PC-9 (cell line): ENCODE results near the gene CUL9. TPM values are rescaled to one million over a fixed set of nuclear protein-coding genes. Genes with fewer than 3 reads are reported as not detected.

Experiments used
- BruUV-seq: library from RNA; stranded (reverse); fragments of 400-500 nt; replicated peaks from 2 replicates; lab custom pipeline; 2021; lab: Mats Ljungman, UMichigan
- CTCF ChIA-PET: fragments of 300-600 bp; sonication (Branson Sonifier 250); formaldehyde crosslinking; loops from one replicate; lab custom pipeline; 2022; ENCODE audit warnings: antibody characterized with exemption; lab: Charles Lee
- POLR2A ChIA-PET: fragments of 300-600 bp; sonication (Branson Sonifier 250); formaldehyde crosslinking; loops from one replicate; lab custom pipeline; 2022; ENCODE audit warnings: antibody characterized with exemption; ENCODE audit not compliant: unreplicated experiment; lab: Charles Lee
- DNase-seq, 2 experiments: peaks; one replicate each; pipeline versions ENCODE4 v3.0.0 to v3.0.0-alpha.2; 2015 to 2022; ENCODE audit warnings: mixed read lengths in 1 of 2
- H2AFZ ChIP-seq: fragments of 200-600 bp; sonication (generic); 2 replicates; pipeline ENCODE4 v1.8.1; 2017; ENCODE audit warnings: antibody characterized with exemption
- H3F3A ChIP-seq: fragments of 200-600 bp; sonication (generic); 2 replicates; pipeline ENCODE4 v1.8.1; 2017; ENCODE audit warnings: antibody characterized with exemption, mild to moderate bottlenecking, low read depth; ENCODE audit not compliant: insufficient read depth
- H3K27ac ChIP-seq: fragments of 200-600 bp; sonication (generic); 2 replicates; pipeline ENCODE4 v1.6.1; 2016; ENCODE audit warnings: mixed run types
- H3K27me3 ChIP-seq: fragments of 200-600 bp; sonication (generic); 2 replicates; pipeline ENCODE4 v1.6.1; 2016; ENCODE audit warnings: low read depth, mixed run types; ENCODE audit not compliant: insufficient read depth
- H3K36me3 ChIP-seq: fragments of 200-600 bp; sonication (generic); 2 replicates; pipeline ENCODE4 v1.6.1; 2016; ENCODE audit warnings: low read depth, mixed run types
- H3K4me1 ChIP-seq: fragments of 200-600 bp; sonication (generic); replicated peaks from 2 replicates; pipeline ENCODE4 v1.6.1; 2016; ENCODE audit warnings: mixed run types; ENCODE audit not compliant: insufficient read depth
- H3K4me2 ChIP-seq: fragments of 200-600 bp; sonication (generic); 2 replicates; pipeline ENCODE4 v1.6.1; 2017; ENCODE audit warnings: mixed run types
- H3K4me3 ChIP-seq: fragments of 200-600 bp; sonication (generic); 2 replicates; pipeline ENCODE4 v1.6.1; 2016; ENCODE audit warnings: mixed run types
- H3K79me2 ChIP-seq: fragments of 200-600 bp; sonication (generic); 2 replicates; pipeline ENCODE4 v1.6.1; 2017; ENCODE audit warnings: low read depth, mixed run types
- H3K9me2 ChIP-seq: fragments of 200-600 bp; sonication (generic); 2 replicates; pipeline ENCODE4 v1.8.1; 2017; ENCODE audit warnings: mild to moderate bottlenecking; ENCODE audit not compliant: insufficient read depth
- H3K9me3 ChIP-seq: fragments of 200-600 bp; sonication (generic); 2 replicates; pipeline ENCODE4 v1.8.1; 2016; ENCODE audit warnings: low read depth; ENCODE audit not compliant: insufficient read depth
- H4K20me1 ChIP-seq: fragments of 200-600 bp; sonication (generic); 2 replicates; pipeline ENCODE4 v1.8.1; 2017; ENCODE audit not compliant: insufficient read depth
- CTCF ChIP-seq: fragments of 200-600 bp; sonication (generic); conservative IDR thresholded peaks from 2 replicates; pipeline ENCODE4 v1.6.1; 2017; ENCODE audit warnings: mixed run types, antibody characterized with exemption, mild to moderate bottlenecking, moderate library complexity
- EZH2 ChIP-seq: fragments of 200-600 bp; sonication (generic); IDR thresholded peaks from 2 replicates; pipeline ENCODE4 v1.8.0; 2017; ENCODE audit warnings: antibody characterized with exemption, low read depth
- intact Hi-C: fragments of 100-400 bp; cut with micrococcal nuclease; formaldehyde crosslinking; loops from one replicate; pipeline ENCODE4 v1.10.0; 2022; ENCODE audit not compliant: unreplicated experiment
- total RNA-seq: library from RNA; stranded (reverse); gene quantifications from 2 replicates; pipeline ENCODE4 v1.2.3, GENCODE V29; 2021

CUL9 gene
- total RNA-seq, 1 experiment from 2014 or later = 52.8 TPM

- Histone ChIP-seq H4K20me1 (no peaks in the 10 kb centered on the region), H3K79me2 (no peaks in the 10 kb centered on the region), H3K9me3 (no peaks in the 10 kb centered on the region), H3K27me3 (no peaks in the 10 kb centered on the region), H3F3A (peaks cover 25% of the 10 kb centered on the region; the same call in 1 of the 2 replicates), H3K4me3 (no peak overlapping the region), H3K36me3 (peaks cover 6% of the 10 kb centered on the region; the same call in 1 of the 2 replicates), H3K4me2 (no peak overlapping the region), H3K4me1 (peaks cover 17% of the 10 kb centered on the region), H3K9me2 (no peaks in the 10 kb centered on the region), H2AFZ (no peak overlapping the region), H3K27ac (no peak overlapping the region)
- no peak for DNase-seq
- no peak for TF ChIP-seq CTCF
- no peak for TF ChIP-seq EZH2
- ChIA-PET POLR2A (no interaction called here), CTCF (no interaction called here)
- intact Hi-C loops = no loop called here
- no TSS peak for BruUV-seq
These were observed 4.0 kb downstream of the CUL9 start for GRCh38 chr6:43186019-43186418.

GRCh38 chr6:43186706-43187105 is 4.7 kb downstream of the CUL9 start:
- 0 out of 2 replicates have a peak, but pooled peaks cover 10% of the 10 kb centered on the region for H3K4me1 ChIP-seq
- DNase-seq = no peak
- H3F3A ChIP-seq = peaks cover 18% of the 10 kb centered on the region; the same call in 1 of the 2 replicates
- no peak overlapping the region for H3K27ac ChIP-seq
- H3K36me3 ChIP-seq = peaks cover 6% of the 10 kb centered on the region; the same call in 1 of the 2 replicates
- TF ChIP-seq CTCF = no peak
- TF ChIP-seq EZH2 = no peak
- intact Hi-C loops = no loop called here
- CTCF ChIA-PET = interaction anchor here (0.9 kb wide), 1 partner anchor 12 kb away, joined by 7 read pairs; no protein-coding TSS in a partner anchor
- no peaks in the 10 kb centered on the region for H3K9me2 ChIP-seq
- no peaks in the 10 kb centered on the region for H3K79me2 ChIP-seq
- no peak overlapping the region for H3K4me3 ChIP-seq
- no peaks in the 10 kb centered on the region for H4K20me1 ChIP-seq
- no peak overlapping the region for H2AFZ ChIP-seq
- no peak overlapping the region for H3K4me2 ChIP-seq
- POLR2A ChIA-PET = no interaction called here
- H3K9me3 ChIP-seq = no peaks in the 10 kb centered on the region
- H3K27me3 ChIP-seq = no peaks in the 10 kb centered on the region
- BruUV-seq = no TSS peak

GRCh38 chr6:43187821-43188220 is 5.8 kb downstream of the CUL9 start:
- POLR2A ChIA-PET = no interaction called here
- BruUV-seq = no TSS peak

More at GRCh38 chr6:43187821-43188220, 5.8 kb downstream of the CUL9 start:
- no peaks in the 10 kb centered on the region for H3K79me2 ChIP-seq
- peaks cover 6% of the 10 kb centered on the region; the same call in 1 of the 2 replicates for H3K36me3 ChIP-seq
- no peaks in the 10 kb centered on the region for H3K9me2 ChIP-seq
- H3K4me3 ChIP-seq = no peak overlapping the region
- no peaks in the 10 kb centered on the region for H3K27me3 ChIP-seq
- 0 out of 2 replicates have a peak, but pooled peaks cover 6% of the 10 kb centered on the region for H3K4me1 ChIP-seq
- H3K4me2 ChIP-seq = no peak overlapping the region
- no peak overlapping the region for H2AFZ ChIP-seq
- intact Hi-C loops = no loop called here
- no peaks in the 10 kb centered on the region for H3K9me3 ChIP-seq
- TF ChIP-seq EZH2 (no peak), CTCF (no peak)
- H3F3A ChIP-seq = peaks cover 13% of the 10 kb centered on the region; the same call in 1 of the 2 replicates
- CTCF ChIA-PET = interaction anchor here (0.9 kb wide), 1 partner anchor 13 kb away, joined by 7 read pairs; no protein-coding TSS in a partner anchor
- H3K27ac ChIP-seq = no peak overlapping the region
- no peak for DNase-seq
- H4K20me1 ChIP-seq = no peaks in the 10 kb centered on the region
